ENCODE results near the gene OOSP2.
"Not testable (repeated sequence)": the region's sequence is repeated elsewhere in the genome, so short reads cannot be mapped to it uniquely, and the experiment has no call there.

Gene OOSP2

DNA sequence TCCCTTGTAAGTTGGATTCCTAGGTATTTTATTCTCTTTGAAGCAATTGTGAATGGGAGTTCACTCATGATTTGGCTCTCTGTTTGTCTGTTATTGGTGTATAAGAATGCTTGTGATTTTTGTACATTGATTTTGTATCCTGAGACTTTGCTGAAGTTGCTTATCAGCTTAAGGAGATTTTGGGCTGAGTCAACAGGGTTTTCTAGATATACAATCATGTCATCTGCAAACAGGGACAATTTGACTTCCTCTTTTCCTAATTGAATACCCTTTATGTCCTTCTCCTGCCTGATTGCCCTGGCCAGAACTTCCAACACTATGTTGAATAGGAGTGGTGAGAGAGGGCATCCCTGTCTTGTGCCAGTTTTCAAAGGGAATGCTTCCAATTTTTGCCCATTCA lies 10.2 kb downstream of the OOSP2 start:
- not testable (repeated sequence) for H3K27ac ChIP-seq (ENCODE audit: low read depth, low read length); H3K79me2 ChIP-seq (ENCODE audit: control insufficient read depth, insufficient read depth, low read length, unreplicated experiment); H3K4me1 ChIP-seq (ENCODE audit: control insufficient read depth, insufficient read depth, low read length, unreplicated experiment); H2AFZ ChIP-seq (ENCODE audit: low read length, unreplicated experiment); H3K36me3 ChIP-seq (ENCODE audit: insufficient read depth, low read length); H3K4me3 ChIP-seq (ENCODE audit: low read depth, low read length); H3K27me3 ChIP-seq (ENCODE audit: insufficient read depth, low read length)

DNA sequence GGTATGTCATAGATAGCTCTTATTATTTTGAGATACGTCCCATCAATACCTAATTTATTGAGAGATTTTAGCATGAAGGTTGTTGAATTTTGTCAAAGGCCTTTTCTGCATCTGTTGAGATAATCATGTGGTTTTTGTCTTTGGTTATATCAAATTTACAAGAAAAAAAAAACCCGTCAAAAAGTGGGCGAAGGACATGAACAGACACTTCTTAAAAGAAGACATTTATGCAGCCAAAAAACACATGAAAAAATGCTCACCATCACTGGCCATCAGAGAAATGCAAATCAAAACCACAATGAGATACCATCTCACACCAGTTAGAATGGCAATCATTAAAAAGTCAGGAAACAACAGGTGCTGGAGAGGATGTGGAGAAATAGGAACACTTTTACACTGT lies 10.6 kb downstream of the OOSP2 start:
- not testable (repeated sequence) for H3K27ac ChIP-seq (ENCODE audit: low read depth, low read length); H3K36me3 ChIP-seq (ENCODE audit: insufficient read depth, low read length); H3K27me3 ChIP-seq (ENCODE audit: insufficient read depth, low read length); H2AFZ ChIP-seq (ENCODE audit: low read length, unreplicated experiment); H3K79me2 ChIP-seq (ENCODE audit: control insufficient read depth, insufficient read depth, low read length, unreplicated experiment); H3K4me3 ChIP-seq (ENCODE audit: low read depth, low read length); H3K4me1 ChIP-seq (ENCODE audit: control insufficient read depth, insufficient read depth, low read length, unreplicated experiment)

DNA sequence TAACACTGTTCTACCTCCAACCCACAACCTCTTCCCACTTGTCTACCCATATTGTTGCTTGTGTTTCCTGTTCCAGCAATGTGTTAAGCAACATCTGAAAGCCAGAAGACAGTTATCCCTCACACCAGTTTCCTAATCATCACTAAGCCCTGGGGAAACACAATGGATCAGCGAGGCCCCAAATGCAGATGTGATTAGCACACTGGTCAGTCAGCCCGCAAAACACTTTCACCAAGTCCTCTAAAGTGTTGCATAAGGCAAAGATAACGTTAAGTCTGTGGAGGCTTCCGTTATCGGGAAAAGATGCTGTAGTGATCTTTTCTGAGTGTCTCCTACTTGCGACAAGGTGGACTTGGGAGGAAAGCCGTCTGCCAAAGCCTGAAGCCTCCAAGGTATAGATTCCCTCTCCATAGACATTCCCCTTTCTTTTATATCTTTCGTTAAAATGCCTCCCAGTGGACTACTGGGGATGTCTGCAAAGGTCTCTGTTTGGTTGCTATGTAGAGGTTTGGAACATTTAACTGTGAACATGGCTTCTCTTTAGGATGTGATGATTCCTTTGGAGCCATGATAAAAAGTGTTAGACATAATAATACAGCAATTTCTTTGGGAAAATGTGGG lies 16.2 kb downstream of the OOSP2 start, which contains the start of gene MS4A3:
Gene MS4A3 (plus strand): TSS at position 317 of the 621 bp plus-strand sequence. CDS start 4,496 bp downstream, outside the sequence.
- Histone ChIP-seq H3K27me3 (ENCODE audit: insufficient read depth, low read length) (no peaks in the 10 kb centered on the region), H3K36me3 (ENCODE audit: insufficient read depth, low read length) (no peaks in the 10 kb centered on the region), H3K4me3 (ENCODE audit: low read depth, low read length) (no peak within 1 kb of the TSS), H3K4me1 (ENCODE audit: control insufficient read depth, insufficient read depth, low read length, unreplicated experiment) (no peaks in the 10 kb centered on the region), H3K79me2 (ENCODE audit: control insufficient read depth, insufficient read depth, low read length, unreplicated experiment) (no peaks in the 10 kb centered on the region), H3K27ac (ENCODE audit: low read depth, low read length) (no peak within 1 kb of the TSS), H2AFZ (ENCODE audit: low read length, unreplicated experiment) (no peak within 1 kb of the TSS)

DNA sequence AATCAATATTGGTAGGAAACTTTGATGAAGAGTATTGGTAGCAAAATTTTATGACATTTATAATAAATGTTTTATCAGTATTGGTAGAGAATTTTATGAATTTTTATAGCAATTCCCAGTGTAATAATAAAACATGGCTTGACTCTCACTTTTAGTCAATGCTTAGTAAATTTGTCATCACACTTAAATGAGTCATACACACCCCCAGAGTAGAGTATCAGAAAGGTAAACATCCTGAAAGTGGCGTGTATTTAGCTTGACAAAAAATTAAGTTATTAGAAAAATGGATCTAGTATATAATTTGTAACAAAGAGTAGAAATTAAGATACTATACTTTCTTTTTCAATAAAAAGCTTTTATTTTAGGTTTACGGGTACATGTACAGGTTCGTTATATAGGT lies 18.8 kb downstream of the OOSP2 start:
- H3K4me1 ChIP-seq (ENCODE audit: control insufficient read depth, insufficient read depth, low read length, unreplicated experiment): no peaks in the 10 kb centered on the region
- no peak overlapping the region for H3K4me3 ChIP-seq (ENCODE audit: low read depth, low read length)
- H3K36me3 ChIP-seq (ENCODE audit: insufficient read depth, low read length): no peaks in the 10 kb centered on the region
- H3K79me2 ChIP-seq (ENCODE audit: control insufficient read depth, insufficient read depth, low read length, unreplicated experiment): no peaks in the 10 kb centered on the region
- H3K27ac ChIP-seq (ENCODE audit: low read depth, low read length): no peak overlapping the region
- no peaks in the 10 kb centered on the region for H3K27me3 ChIP-seq (ENCODE audit: insufficient read depth, low read length)
- no peak overlapping the region for H2AFZ ChIP-seq (ENCODE audit: low read length, unreplicated experiment)

DNA sequence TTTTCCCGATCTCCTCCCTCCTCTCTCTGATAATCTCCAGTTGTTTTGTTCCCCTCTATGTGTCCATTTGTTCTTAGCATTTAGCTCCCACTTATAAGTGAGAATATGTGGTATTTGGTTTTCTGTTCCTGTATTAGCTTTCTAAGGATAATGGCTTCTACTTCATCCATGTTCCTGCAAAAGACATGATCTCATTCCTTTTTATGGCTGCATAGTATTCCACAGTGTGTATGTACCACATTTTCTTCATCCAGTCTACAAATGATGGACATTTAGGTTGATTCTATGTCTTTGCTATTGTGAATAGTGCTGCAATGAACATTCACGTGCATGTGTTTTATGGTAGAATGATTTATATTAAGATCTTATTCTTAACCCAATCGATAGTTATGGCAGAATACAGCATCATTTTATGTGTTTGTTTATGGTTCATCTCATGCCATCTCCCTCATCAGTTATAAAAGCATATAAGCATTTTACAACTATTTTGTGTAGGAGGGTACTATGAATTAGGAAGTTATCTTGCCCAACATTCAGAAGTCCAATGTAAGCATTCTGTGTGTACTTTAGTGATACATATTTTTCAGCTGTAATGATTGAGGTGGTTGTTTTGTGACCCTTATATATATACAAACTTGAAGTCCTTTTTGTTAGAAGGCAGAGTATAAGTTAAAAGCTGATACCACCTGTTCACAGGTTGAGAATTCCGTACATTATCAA lies 19.5 kb downstream of the OOSP2 start:
- Histone ChIP-seq H3K79me2 (ENCODE audit: control insufficient read depth, insufficient read depth, low read length, unreplicated experiment) (no peaks in the 10 kb centered on the region), H3K27ac (ENCODE audit: low read depth, low read length) (no peak overlapping the region), H3K27me3 (ENCODE audit: insufficient read depth, low read length) (no peaks in the 10 kb centered on the region), H3K4me3 (ENCODE audit: low read depth, low read length) (no peak overlapping the region), H2AFZ (ENCODE audit: low read length, unreplicated experiment) (no peak overlapping the region), H3K4me1 (ENCODE audit: control insufficient read depth, insufficient read depth, low read length, unreplicated experiment) (no peaks in the 10 kb centered on the region), H3K36me3 (ENCODE audit: insufficient read depth, low read length) (no peaks in the 10 kb centered on the region)

DNA sequence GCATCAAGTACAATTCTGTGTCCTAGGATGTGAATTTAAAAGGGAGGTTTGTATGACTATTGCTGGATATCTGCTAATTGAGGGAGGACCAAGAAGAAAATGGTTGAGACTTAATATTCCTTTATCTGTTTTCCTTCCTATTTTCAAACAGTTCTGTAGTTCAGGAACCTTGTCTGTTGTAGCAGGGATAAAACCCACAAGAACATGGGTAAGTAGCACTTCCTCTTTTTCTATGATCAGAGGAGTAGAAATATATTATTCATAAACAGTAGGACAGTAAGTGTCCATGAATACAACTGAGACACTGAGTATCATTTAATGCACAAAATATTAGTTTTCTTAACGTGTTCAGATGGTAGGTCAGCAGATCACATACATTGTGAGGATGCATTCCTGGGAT lies 23.9 kb downstream of the OOSP2 start:
- H3K4me3 ChIP-seq (ENCODE audit: low read depth, low read length): no peak overlapping the region
- no peaks in the 10 kb centered on the region for H3K36me3 ChIP-seq (ENCODE audit: insufficient read depth, low read length)
- no peak overlapping the region for H2AFZ ChIP-seq (ENCODE audit: low read length, unreplicated experiment)
- no peaks in the 10 kb centered on the region for H3K27me3 ChIP-seq (ENCODE audit: insufficient read depth, low read length)
- H3K79me2 ChIP-seq (ENCODE audit: control insufficient read depth, insufficient read depth, low read length, unreplicated experiment): no peaks in the 10 kb centered on the region
- H3K27ac ChIP-seq (ENCODE audit: low read depth, low read length): no peak overlapping the region
- H3K4me1 ChIP-seq (ENCODE audit: control insufficient read depth, insufficient read depth, low read length, unreplicated experiment): no peaks in the 10 kb centered on the region

DNA sequence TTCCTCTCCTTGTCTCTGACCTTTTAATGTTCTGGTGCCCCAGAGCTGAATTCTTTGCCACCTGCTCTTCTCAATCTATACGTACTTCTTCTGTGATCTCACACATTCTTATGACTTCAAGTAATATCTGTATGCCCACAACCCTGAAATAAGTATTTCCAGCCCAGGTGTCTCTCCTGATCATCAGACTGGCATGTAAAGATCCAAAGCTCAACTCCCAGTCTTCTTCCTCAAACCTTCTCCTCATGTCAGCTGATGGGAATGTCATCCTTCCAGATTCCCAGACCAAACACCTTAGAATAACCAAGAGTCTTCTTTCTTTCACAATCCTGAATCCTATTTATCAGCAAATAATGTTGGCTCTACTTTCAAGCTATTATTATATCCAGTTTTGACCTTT lies 25.6 kb downstream of the OOSP2 start:
- no peak overlapping the region for H3K4me3 ChIP-seq (ENCODE audit: low read depth, low read length)
- H3K36me3 ChIP-seq (ENCODE audit: insufficient read depth, low read length): no peaks in the 10 kb centered on the region
- H3K79me2 ChIP-seq (ENCODE audit: control insufficient read depth, insufficient read depth, low read length, unreplicated experiment): no peaks in the 10 kb centered on the region
- H2AFZ ChIP-seq (ENCODE audit: low read length, unreplicated experiment): no peak overlapping the region
- H3K27ac ChIP-seq (ENCODE audit: low read depth, low read length): no peak overlapping the region
- H3K4me1 ChIP-seq (ENCODE audit: control insufficient read depth, insufficient read depth, low read length, unreplicated experiment): no peaks in the 10 kb centered on the region
- H3K27me3 ChIP-seq (ENCODE audit: insufficient read depth, low read length): no peaks in the 10 kb centered on the region

DNA sequence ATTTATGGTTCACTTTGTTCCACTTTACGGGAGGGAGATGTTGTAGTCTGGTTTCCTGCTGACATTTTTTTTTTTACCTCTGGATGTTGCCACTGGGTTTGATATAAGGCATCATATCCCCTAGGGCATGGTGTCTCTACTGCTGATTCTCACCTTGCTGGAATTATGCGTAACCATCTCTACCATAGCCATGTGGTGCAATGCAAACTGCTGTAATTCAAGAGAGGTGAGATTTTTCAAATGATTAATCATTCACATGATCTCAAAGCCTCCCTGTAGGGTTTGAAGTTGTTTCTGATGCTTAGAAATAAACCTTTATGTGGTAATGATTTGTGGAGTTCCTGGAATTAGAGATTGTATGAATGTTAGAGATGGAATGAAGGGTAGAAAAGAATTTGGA lies 29.2 kb downstream of the OOSP2 start:
- Histone ChIP-seq H3K4me3 (ENCODE audit: low read depth, low read length) (no peak overlapping the region), H3K36me3 (ENCODE audit: insufficient read depth, low read length) (no peaks in the 10 kb centered on the region), H3K4me1 (ENCODE audit: control insufficient read depth, insufficient read depth, low read length, unreplicated experiment) (no peaks in the 10 kb centered on the region), H3K27me3 (ENCODE audit: insufficient read depth, low read length) (no peaks in the 10 kb centered on the region), H3K27ac (ENCODE audit: low read depth, low read length) (no peak overlapping the region), H2AFZ (ENCODE audit: low read length, unreplicated experiment) (no peak overlapping the region), H3K79me2 (ENCODE audit: control insufficient read depth, insufficient read depth, low read length, unreplicated experiment) (no peaks in the 10 kb centered on the region)

DNA sequence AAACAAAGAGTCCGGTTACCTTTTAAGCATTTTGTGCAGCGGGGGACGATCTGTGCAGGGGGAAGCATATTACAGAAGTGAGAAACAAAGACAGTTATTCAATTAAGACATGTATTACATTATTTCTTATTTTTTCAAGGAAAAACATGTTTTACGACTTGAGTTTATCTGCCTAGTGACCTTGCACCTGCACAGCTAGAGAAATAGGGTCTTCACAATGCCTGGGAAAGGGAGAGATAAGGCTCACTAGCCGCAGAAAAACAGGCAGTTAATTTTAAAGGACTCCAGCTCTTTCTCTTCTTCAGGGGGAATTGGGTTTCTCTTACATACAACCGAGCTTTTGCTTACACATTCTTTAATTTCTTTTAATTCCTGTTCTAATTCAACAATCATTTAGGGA lies 31.4 kb downstream of the OOSP2 start:
- not testable (repeated sequence) for H3K4me1 ChIP-seq (ENCODE audit: control insufficient read depth, insufficient read depth, low read length, unreplicated experiment); H3K79me2 ChIP-seq (ENCODE audit: control insufficient read depth, insufficient read depth, low read length, unreplicated experiment); H3K36me3 ChIP-seq (ENCODE audit: insufficient read depth, low read length); H3K27ac ChIP-seq (ENCODE audit: low read depth, low read length); H3K27me3 ChIP-seq (ENCODE audit: insufficient read depth, low read length); H3K4me3 ChIP-seq (ENCODE audit: low read depth, low read length); H2AFZ ChIP-seq (ENCODE audit: low read length, unreplicated experiment)

DNA sequence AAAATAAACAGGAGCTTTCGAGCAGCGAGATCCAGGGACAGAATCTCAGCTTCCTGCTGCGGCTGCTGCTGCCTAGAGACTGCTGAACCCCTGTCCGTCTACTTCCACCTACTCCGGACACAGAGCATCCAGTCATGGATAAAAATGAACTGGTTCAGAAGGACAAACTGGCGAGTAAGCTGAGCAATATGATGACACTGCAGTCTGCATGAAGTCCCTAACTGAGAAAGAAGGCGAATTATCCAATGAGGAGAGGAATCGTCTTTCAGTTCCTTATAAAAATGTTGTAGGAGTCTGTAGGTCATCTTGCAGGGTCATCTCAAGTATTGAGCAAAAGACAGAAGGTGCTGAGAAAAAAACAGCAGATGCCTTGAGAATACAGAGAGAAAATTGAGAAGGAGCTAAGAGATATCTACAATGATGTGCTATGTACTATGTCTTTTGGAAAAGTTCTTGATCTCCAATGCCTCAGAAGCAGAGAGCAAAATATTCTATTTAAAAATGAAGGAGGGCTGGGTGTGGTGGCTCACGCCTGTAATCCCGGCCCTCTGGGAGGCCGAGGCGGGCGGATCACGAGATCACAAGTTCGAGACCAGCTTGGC lies 37.1 kb downstream of the OOSP2 start:
- H2AFZ ChIP-seq (ENCODE audit: low read length, unreplicated experiment): no peak overlapping the region
- H3K4me3 ChIP-seq (ENCODE audit: low read depth, low read length): no peak overlapping the region
- H3K27me3 ChIP-seq (ENCODE audit: insufficient read depth, low read length): no peaks in the 10 kb centered on the region
- H3K27ac ChIP-seq (ENCODE audit: low read depth, low read length): no peak overlapping the region
- H3K36me3 ChIP-seq (ENCODE audit: insufficient read depth, low read length): no peaks in the 10 kb centered on the region
- no peaks in the 10 kb centered on the region for H3K79me2 ChIP-seq (ENCODE audit: control insufficient read depth, insufficient read depth, low read length, unreplicated experiment)
- H3K4me1 ChIP-seq (ENCODE audit: control insufficient read depth, insufficient read depth, low read length, unreplicated experiment): no peaks in the 10 kb centered on the region

DNA sequence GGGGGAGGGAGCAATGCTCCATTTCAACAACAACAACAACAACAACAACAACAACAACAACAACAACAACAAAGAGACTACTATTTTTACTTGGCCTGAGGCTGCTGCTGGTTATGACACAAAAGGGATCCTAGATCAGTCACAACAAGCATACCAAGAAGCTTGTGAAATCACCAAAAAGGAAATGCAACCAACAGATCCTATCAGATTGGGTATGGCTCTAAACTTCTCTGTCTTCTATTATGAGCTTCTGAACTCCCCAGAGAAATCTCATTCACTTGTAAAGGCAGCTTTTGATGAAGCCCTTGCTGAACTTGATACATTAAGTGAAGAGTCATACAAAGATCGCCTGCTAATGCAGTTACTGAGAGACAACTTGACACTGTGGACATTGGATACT lies 37.8 kb downstream of the OOSP2 start:
- Histone ChIP-seq H3K27me3 (ENCODE audit: insufficient read depth, low read length) (no peaks in the 10 kb centered on the region), H3K27ac (ENCODE audit: low read depth, low read length) (no peak overlapping the region), H3K4me1 (ENCODE audit: control insufficient read depth, insufficient read depth, low read length, unreplicated experiment) (no peaks in the 10 kb centered on the region), H2AFZ (ENCODE audit: low read length, unreplicated experiment) (no peak overlapping the region), H3K4me3 (ENCODE audit: low read depth, low read length) (no peak overlapping the region), H3K36me3 (ENCODE audit: insufficient read depth, low read length) (no peaks in the 10 kb centered on the region), H3K79me2 (ENCODE audit: control insufficient read depth, insufficient read depth, low read length, unreplicated experiment) (no peaks in the 10 kb centered on the region)

All from ACC112 (cell line).